Esophagus muscularis mucosa (tissue), 4 donors: ENCODE measurements around the gene SH3YL1. TPM values are rescaled to one million over a fixed set of nuclear protein-coding genes. Genes with fewer than 3 reads are reported as not detected.

ENCODE experiments used
- DNase-seq: peaks from one replicate; pipeline ENCODE4 v3.0.0-alpha.2; 2017; ENCODE audit errors: extremely low spot score
- H3K27ac ChIP-seq, 4 donors: fragments of 200-600 bp; sonication (generic); replicated peaks in 1 of 4; 1 replicate in 3 of 4; 2 replicates in 1 of 4; pipeline ENCODE4 v1.5.1; 2016 to 2019; ENCODE audit warnings: mild to moderate bottlenecking in 1 of 4
- H3K27me3 ChIP-seq, 4 donors: fragments of 200-600 bp; sonication (generic); one replicate each; pipeline versions ENCODE4 v1.5.1 to v1.6.0; 2016 to 2019
- H3K36me3 ChIP-seq, 4 donors: fragments of 200-600 bp; sonication (generic); one replicate each; pipeline ENCODE4 v1.5.1; 2016 to 2019
- H3K4me1 ChIP-seq, 4 donors: fragments of 200-600 bp; sonication (generic); one replicate each; pipeline ENCODE4 v1.5.1; 2016 to 2019
- H3K4me3 ChIP-seq, 4 donors: fragments of 200-600 bp; sonication (generic); 1 replicate in 2 of 4; 2 replicates in 2 of 4; pipeline ENCODE4 v1.5.1; 2016 to 2019; ENCODE audit warnings: mild to moderate bottlenecking in 4 of 4, moderate library complexity in 1 of 4
- H3K9me3 ChIP-seq, 4 donors: fragments of 200-600 bp; sonication (generic); 1 replicate in 3 of 4; 2 replicates in 1 of 4; pipeline ENCODE4 v1.5.1; 2016 to 2019
- EP300 ChIP-seq: sonication (generic); formaldehyde crosslinking; IDR thresholded peaks from one replicate; pipeline ENCODE4 v1.6.1; 2017; ENCODE audit warnings: antibody characterized with exemption
- POLR2A ChIP-seq: fragments of 450-650 bp; IDR thresholded peaks from one replicate; pipeline ENCODE4 v1.6.1; 2017; ENCODE audit warnings: antibody characterized with exemption, moderate library complexity, mild to moderate bottlenecking, low read depth
- POLR2AphosphoS5 ChIP-seq, 2 donors: sonication (generic); formaldehyde crosslinking; IDR thresholded peaks; one replicate each; pipeline ENCODE4 v1.6.1; 2017; ENCODE audit warnings: antibody characterized with exemption in 2 of 2
- WGBS: methylation state at CpG from one replicate; pipeline ENCODE4 v1.1.5; 2018; 5-methylcytosine and 5-hydroxymethylcytosine counted together
- intact Hi-C: fragments of 100-400 bp; cut with DNase I; formaldehyde crosslinking; loops from one replicate; pipeline ENCODE4 v1.15.1; 2023
- total RNA-seq, 4 donors: library from RNA; depleted of rRNA; stranded (reverse); fragments of >200 nt; gene quantifications; one replicate each; pipeline versions ENCODE4 v1.1.0 to v1.2.1, GENCODE V29; 2016
- TF ChIP-seq, protein P1 (sequence below), 3 experiments: fragments of 200-600 bp in 2 of 3; fragments of 450-650 bp in 1 of 3; sonication (generic) in 2 of 3; IDR thresholded peaks; one replicate each; pipeline ENCODE4 v1.5.1; 2017 to 2019; ENCODE audit warnings: antibody characterized with exemption in 3 of 3, mild to moderate bottlenecking in 2 of 3, moderate library complexity in 1 of 3

The SH3YL1 gene
- total RNA-seq, 4 donors from 2014 or later, result 15.7 to 20.3 (median 18.2) TPM

DNA sequence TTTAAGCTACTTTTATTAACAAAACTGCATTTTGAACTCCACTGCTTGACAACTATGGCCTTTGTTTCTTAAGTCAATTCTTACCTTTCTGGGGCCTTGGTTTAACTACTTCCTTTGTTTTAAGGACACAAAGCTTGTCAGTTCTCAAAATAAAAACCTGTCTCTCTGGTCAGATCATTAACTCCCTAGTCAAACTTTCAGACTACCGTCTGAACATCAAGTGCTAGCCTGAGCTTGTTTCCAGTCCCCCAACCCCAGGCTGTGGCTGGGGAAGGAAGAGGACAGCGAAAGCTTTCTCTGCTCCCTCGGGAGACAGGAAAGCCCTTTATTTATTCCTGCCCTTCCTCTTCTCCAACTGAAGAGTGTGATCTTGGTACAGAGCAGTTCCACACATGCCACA, 1.7 kb downstream of the SH3YL1 start:
- no peaks in the 10 kb centered on the region for H3K36me3 ChIP-seq
- no peak overlapping the region for H3K4me3 ChIP-seq
- TF ChIP-seq EP300 (no peak), POLR2A (no peak), POLR2AphosphoS5 (IDR thresholded peaks at IDR 0.05) (no peak)
- TF ChIP-seq, protein P1, sequence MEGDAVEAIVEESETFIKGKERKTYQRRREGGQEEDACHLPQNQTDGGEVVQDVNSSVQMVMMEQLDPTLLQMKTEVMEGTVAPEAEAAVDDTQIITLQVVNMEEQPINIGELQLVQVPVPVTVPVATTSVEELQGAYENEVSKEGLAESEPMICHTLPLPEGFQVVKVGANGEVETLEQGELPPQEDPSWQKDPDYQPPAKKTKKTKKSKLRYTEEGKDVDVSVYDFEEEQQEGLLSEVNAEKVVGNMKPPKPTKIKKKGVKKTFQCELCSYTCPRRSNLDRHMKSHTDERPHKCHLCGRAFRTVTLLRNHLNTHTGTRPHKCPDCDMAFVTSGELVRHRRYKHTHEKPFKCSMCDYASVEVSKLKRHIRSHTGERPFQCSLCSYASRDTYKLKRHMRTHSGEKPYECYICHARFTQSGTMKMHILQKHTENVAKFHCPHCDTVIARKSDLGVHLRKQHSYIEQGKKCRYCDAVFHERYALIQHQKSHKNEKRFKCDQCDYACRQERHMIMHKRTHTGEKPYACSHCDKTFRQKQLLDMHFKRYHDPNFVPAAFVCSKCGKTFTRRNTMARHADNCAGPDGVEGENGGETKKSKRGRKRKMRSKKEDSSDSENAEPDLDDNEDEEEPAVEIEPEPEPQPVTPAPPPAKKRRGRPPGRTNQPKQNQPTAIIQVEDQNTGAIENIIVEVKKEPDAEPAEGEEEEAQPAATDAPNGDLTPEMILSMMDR (IDR thresholded peaks at IDR 0.05), result no peak
- DNase-seq, result peak; percentile 42
- no peaks in the 10 kb centered on the region for H3K27me3 ChIP-seq
- no peak overlapping the region for H3K27ac ChIP-seq
- intact Hi-C loops, result no loop called here
- WGBS, result 74% methylated on average over 3 of the region's 3 CpGs
- peaks cover 0 to 6% (median 0%) of the 10 kb centered on the region in 4 donors for H3K9me3 ChIP-seq
- peaks cover 23 to 35% (median 31%) of the 10 kb centered on the region in 4 donors for H3K4me1 ChIP-seq

GRCh38 chr2:260507-261161, 3.2 kb downstream of the SH3YL1 start:
- Histone ChIP-seq H3K9me3 (peaks cover 0 to 6% (median 0%) of the 10 kb centered on the region in 4 donors), H3K36me3 (no peaks in the 10 kb centered on the region), H3K4me1 (peaks cover 11 to 22% (median 17%) of the 10 kb centered on the region in 4 donors), H3K27ac (no peak overlapping the region), H3K27me3 (no peaks in the 10 kb centered on the region), H3K4me3 (no peak overlapping the region)
- TF ChIP-seq, protein P1 (IDR thresholded peaks at IDR 0.05), result no peak
- no peak for TF ChIP-seq EP300
- no peak for TF ChIP-seq POLR2AphosphoS5 (IDR thresholded peaks at IDR 0.05)
- no peak for TF ChIP-seq POLR2A
- WGBS, result 77% methylated on average over 6 of the region's 6 CpGs
- peak; percentile 64 for DNase-seq
- intact Hi-C loops, result no loop called here

DNA sequence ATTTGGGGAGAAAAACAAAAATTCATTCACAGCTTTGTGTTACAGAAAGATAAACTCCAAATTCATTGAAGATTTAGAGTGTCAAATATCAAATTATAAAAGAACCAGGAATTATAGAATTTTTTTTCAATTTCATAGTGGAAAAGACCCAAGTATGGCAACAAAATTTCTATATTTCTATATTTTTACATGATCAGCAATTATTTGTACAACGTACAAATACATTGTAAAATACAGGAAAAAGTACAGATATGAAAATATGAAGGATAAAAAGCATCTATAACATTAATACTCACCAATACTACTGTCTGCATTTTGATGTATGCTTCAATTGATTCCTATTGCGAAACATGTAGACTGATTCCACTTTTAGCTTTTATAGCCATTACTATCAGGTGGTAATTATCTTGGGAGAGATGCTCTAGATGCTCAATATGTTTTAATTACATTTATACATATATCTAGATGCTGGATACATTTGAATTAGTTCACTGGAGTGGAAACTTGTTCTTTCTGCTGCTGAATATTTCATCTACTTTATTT, 4.0 kb downstream of the SH3YL1 start:
- TF ChIP-seq EP300 (no peak), POLR2A (no peak), POLR2AphosphoS5 (IDR thresholded peaks at IDR 0.05) (no peak)
- TF ChIP-seq, protein P1 (IDR thresholded peaks at IDR 0.05), result no peak
- no peak for DNase-seq
- 96% methylated on average over 2 of the region's 2 CpGs for WGBS
- Histone ChIP-seq H3K9me3 (peaks cover 0 to 6% (median 0%) of the 10 kb centered on the region in 4 donors), H3K27me3 (no peaks in the 10 kb centered on the region), H3K27ac (no peak overlapping the region), H3K4me1 (peaks cover 9 to 14% (median 12%) of the 10 kb centered on the region in 4 donors), H3K36me3 (no peaks in the 10 kb centered on the region), H3K4me3 (no peak overlapping the region)
- intact Hi-C loops, result no loop called here

DNA sequence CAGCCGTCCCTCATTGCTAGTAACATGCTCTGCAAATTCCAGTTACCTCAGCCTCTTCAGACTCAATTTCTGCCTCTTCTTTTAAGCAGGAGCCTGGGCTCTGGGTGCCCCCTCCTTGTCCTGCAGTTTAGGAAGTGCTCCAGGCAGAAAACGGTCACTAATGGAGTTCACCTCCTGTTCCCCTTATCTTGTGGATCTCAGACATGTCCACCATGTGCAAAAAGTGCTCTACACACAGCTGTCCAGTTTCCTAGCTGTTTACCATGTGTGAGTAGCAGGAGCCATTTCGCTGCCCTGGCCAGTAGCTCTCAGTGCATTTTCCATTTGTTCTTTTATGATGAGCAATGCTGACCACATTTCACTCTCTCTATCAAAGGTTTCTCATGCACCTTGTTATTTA, 4.9 kb downstream of the SH3YL1 start:
- H3K9me3 ChIP-seq, result peaks cover 0 to 6% (median 0%) of the 10 kb centered on the region in 4 donors
- TF ChIP-seq EP300 (no peak), POLR2AphosphoS5 (IDR thresholded peaks at IDR 0.05) (no peak), POLR2A (no peak)
- TF ChIP-seq, protein P1 (IDR thresholded peaks at IDR 0.05), result no peak
- no peak overlapping the region for H3K4me3 ChIP-seq
- peaks cover 8 to 11% (median 10%) of the 10 kb centered on the region in 4 donors for H3K4me1 ChIP-seq
- no peak for DNase-seq
- H3K36me3 ChIP-seq, result no peaks in the 10 kb centered on the region
- H3K27ac ChIP-seq, result no peak overlapping the region
- WGBS, result 89% methylated on average over 3 of the region's 3 CpGs
- intact Hi-C loops, result no loop called here
- no peaks in the 10 kb centered on the region for H3K27me3 ChIP-seq
